Right lobe of liver (tissue), 6 donors: ENCODE data around the gene PAM16. TPM values are rescaled to one million over a fixed set of nuclear protein-coding genes. Genes with fewer than 3 reads are reported as not detected.

ENCODE experiments used
- ATAC-seq, 4 donors: fragments of 200-7000 bp; cut with Tn5 transposase; one replicate each; pipeline ENCODE4 v1.9.1; 2020; ENCODE audit warnings: mild to moderate bottlenecking in 4 of 4, moderate library complexity in 4 of 4
- DNase-seq, 3 donors: peaks; one replicate each; pipeline ENCODE4 v3.0.0-alpha.2; 2020
- H3K27ac ChIP-seq, 3 donors: fragments of 200-600 bp; one replicate each; pipeline ENCODE4 v1.8.0; 2022
- H3K27me3 ChIP-seq, 2 donors: fragments of 200-600 bp; one replicate each; pipeline ENCODE4 v1.8.0; 2022
- H3K36me3 ChIP-seq, 4 donors: fragments of 200-600 bp; sonication (generic) in 1 of 4; one replicate each; pipeline versions ENCODE4 v1.5.1 to v1.8.0; 2017 to 2022; ENCODE audit warnings: control low read depth in 1 of 4
- H3K4me1 ChIP-seq, 4 donors: fragments of 200-600 bp; sonication (generic) in 1 of 4; one replicate each; pipeline versions ENCODE4 v1.5.1 to v1.8.0; 2017 to 2022; ENCODE audit warnings: control low read depth in 1 of 4
- H3K4me3 ChIP-seq, 3 donors: fragments of 200-600 bp; one replicate each; pipeline ENCODE4 v1.8.0; 2022
- H3K9me3 ChIP-seq, 4 donors: fragments of 200-600 bp; sonication (generic) in 1 of 4; one replicate each; pipeline versions ENCODE4 v1.5.1 to v1.8.0; 2017 to 2022; ENCODE audit warnings: control low read depth in 1 of 4
- CTCF ChIP-seq, 4 donors: fragments of 200-600 bp in 3 of 4; fragments of 450-650 bp in 1 of 4; IDR thresholded peaks; one replicate each; pipeline versions ENCODE4 v1.5.1 to v1.8.0; 2016 to 2022; ENCODE audit warnings: antibody characterized with exemption in 4 of 4, mild to moderate bottlenecking in 2 of 4
- POLR2A ChIP-seq: fragments of 450-650 bp; IDR thresholded peaks from one replicate; pipeline ENCODE4 v1.6.1; 2017; ENCODE audit warnings: antibody characterized with exemption, mild to moderate bottlenecking
- WGBS: methylation state at CpG from one replicate; pipeline ENCODE4 v1.1.6; 2018; ENCODE audit warnings: low coverage, low lambda C conversion rate; ENCODE audit not compliant: insufficient coverage; ENCODE audit errors: missing lambda C conversion rate; 5-methylcytosine and 5-hydroxymethylcytosine counted together
- intact Hi-C, 2 donors: fragments of 100-400 bp; cut with DNase I; formaldehyde crosslinking; loops; one replicate each; pipeline versions ENCODE4 v1.11.2 to v1.14.1; 2022
- total RNA-seq, 6 experiments: library from RNA; depleted of rRNA in 2 of 6; stranded (reverse); fragments of >200 nt in 2 of 6; fragmentation: NEBNext Ultra II Directional in 3 of 6; extraction: Animal tissue kit (Norgen Biotek cat#: 25700) in 3 of 6; gene quantifications; one replicate each; pipeline versions ENCODE4 v1.1.0 to v1.2.4, GENCODE V29; 2016 to 2023
- donor health status: DM: no; HTN: yes; CAD: no.
- donor health status: DM: no; HTN: no; CAD: no.
- donor health status: DM: no; HTN: no; CAD: no.
- donor health status: DM: no; HTN: yes; CAD: no.
- donor health status: DM: no; HTN: yes; CAD: no.

Gene PAM16
- total RNA-seq, 6 experiments from 2014 or later: 27.9 to 45.9 (median 32.8) TPM

- H3K4me3 ChIP-seq: no peak overlapping the region
- no peaks in the 10 kb centered on the region for H3K27me3 ChIP-seq
- no peak overlapping the region for H3K27ac ChIP-seq
- H3K9me3 ChIP-seq: no peaks in the 10 kb centered on the region
- TF ChIP-seq POLR2A (no peak), CTCF (IDR thresholded peaks at IDR 0.05) (no peak)
- WGBS: 82% methylated on average over 7 of the region's 7 CpGs
- no peak for DNase-seq
- ATAC-seq: no peak
- intact Hi-C loops: no loop called here
- peaks cover 0 to 48% (median 14%) of the 10 kb centered on the region in 4 donors for H3K4me1 ChIP-seq
- no peaks in the 10 kb centered on the region for H3K36me3 ChIP-seq
Observed at GRCh38 chr16:4351880-4352279, 759 bp upstream of the PAM16 start.

- Histone ChIP-seq H3K27ac (peak overlapping the region; percentile 37 to 90 (median 72)), H3K4me1 (peaks cover 0 to 63% (median 23%) of the 10 kb centered on the region in 4 donors), H3K27me3 (no peaks in the 10 kb centered on the region), H3K9me3 (no peaks in the 10 kb centered on the region), H3K36me3 (no peaks in the 10 kb centered on the region), H3K4me3 (peak overlapping the region; percentile 65 to 98 (median 78))
- DNase-seq: no peak
- intact Hi-C loops: no loop called here
- TF ChIP-seq POLR2A (no peak), CTCF (IDR thresholded peaks at IDR 0.05) (no peak)
- ATAC-seq: no peak
- WGBS: 23% methylated on average over 20 of the region's 24 CpGs
Observed at GRCh38 chr16:4350365-4350786, 745 bp downstream of the PAM16 start.

GRCh38 chr16:4349332-4349731, 1.8 kb downstream of the PAM16 start:
- Histone ChIP-seq H3K36me3 (no peaks in the 10 kb centered on the region), H3K9me3 (no peaks in the 10 kb centered on the region), H3K4me1 (peaks cover 0 to 70% (median 26%) of the 10 kb centered on the region in 4 donors), H3K27me3 (no peaks in the 10 kb centered on the region), H3K4me3 (no peak overlapping the region), H3K27ac (no peak overlapping the region)
- DNase-seq (no peak), ATAC-seq (no peak)
- WGBS: 95% methylated on average over 3 of the region's 5 CpGs
- intact Hi-C loops: no loop called here
- TF ChIP-seq CTCF (IDR thresholded peaks at IDR 0.05): no peak

- DNase-seq: peak in 2 of 3 donors; percentile 77 to 86
- H3K27me3 ChIP-seq: no peaks in the 10 kb centered on the region
- TF ChIP-seq POLR2A (no peak), CTCF (IDR thresholded peaks at IDR 0.05) (no peak)
- no CpG with 5 or more reads among the region's 17 CpGs for whole genome bisulfite sequencing
- no peak overlapping the region for H3K4me3 ChIP-seq
- no peaks in the 10 kb centered on the region for H3K9me3 ChIP-seq
- no peaks in the 10 kb centered on the region for H3K36me3 ChIP-seq
- peak in 3 of 4 donors; percentile 11 to 46 (median 25) for ATAC-seq
- H3K27ac ChIP-seq: peak overlapping the region in 1 of 3 donors; percentile 71
- intact Hi-C loops: no loop called here
- peaks cover 0 to 64% (median 26%) of the 10 kb centered on the region in 4 donors for H3K4me1 ChIP-seq
Observed at GRCh38 chr16:4347765-4348509, 3.2 kb downstream of the PAM16 start.
